ENCODE results near the gene AFF3.

Gene AFF3

DNA sequence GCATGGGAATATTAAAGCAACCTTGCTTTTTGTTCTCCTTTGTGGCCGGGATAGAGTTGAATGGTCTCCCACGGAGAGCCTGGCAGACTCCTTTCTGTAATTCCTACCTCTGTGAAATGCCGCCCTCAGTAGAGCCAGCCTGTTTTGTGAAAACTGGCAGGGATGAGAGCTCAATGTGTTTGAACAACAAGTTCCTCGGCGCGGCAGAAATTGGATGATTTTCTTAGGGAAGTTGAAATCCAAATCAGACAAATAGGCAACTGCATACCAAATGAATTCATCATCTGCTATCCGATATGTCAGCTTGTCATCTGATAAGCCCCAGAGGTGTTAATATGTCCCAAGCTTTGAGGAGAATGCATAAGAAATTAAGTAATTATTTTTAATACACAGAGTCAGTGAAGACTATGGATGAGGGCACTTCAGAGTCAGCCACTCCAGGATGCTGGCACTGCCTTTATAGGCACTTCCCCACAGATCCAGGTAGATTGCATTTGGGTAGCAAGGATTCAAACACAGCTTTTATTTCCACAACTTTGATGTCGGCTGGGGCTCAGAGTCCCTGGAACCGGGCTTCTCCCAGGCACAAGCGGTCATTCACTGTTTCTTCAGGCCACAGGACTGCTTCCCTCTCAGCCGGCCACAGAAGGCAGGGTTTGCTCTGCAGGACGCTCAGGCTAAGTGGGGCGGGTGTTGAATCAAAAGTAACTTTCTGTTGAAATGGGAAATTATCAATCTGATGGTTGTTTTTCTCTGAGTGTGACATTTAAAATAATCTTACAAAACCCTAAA lies 569.8 kb downstream of the AFF3 start:
- TF ChIP-seq FOXP2 (optimal IDR thresholded peaks at IDR 0.05; ENCODE audit: borderline replicate concordance, extremely low read depth, extremely low read length, insufficient read depth) (no peak), POLR2AphosphoS5 (IDR thresholded peaks at IDR 0.05; ENCODE audit: low read depth, low read length) (no peak), SIN3A (IDR thresholded peaks at IDR 0.05; ENCODE audit: borderline replicate concordance, insufficient read depth, low read length) (no peak), TAF1 (IDR thresholded peaks at IDR 0.05; ENCODE audit: borderline replicate concordance, insufficient read depth, low read length) (no peak)
- TF ChIP-seq, protein P1, sequence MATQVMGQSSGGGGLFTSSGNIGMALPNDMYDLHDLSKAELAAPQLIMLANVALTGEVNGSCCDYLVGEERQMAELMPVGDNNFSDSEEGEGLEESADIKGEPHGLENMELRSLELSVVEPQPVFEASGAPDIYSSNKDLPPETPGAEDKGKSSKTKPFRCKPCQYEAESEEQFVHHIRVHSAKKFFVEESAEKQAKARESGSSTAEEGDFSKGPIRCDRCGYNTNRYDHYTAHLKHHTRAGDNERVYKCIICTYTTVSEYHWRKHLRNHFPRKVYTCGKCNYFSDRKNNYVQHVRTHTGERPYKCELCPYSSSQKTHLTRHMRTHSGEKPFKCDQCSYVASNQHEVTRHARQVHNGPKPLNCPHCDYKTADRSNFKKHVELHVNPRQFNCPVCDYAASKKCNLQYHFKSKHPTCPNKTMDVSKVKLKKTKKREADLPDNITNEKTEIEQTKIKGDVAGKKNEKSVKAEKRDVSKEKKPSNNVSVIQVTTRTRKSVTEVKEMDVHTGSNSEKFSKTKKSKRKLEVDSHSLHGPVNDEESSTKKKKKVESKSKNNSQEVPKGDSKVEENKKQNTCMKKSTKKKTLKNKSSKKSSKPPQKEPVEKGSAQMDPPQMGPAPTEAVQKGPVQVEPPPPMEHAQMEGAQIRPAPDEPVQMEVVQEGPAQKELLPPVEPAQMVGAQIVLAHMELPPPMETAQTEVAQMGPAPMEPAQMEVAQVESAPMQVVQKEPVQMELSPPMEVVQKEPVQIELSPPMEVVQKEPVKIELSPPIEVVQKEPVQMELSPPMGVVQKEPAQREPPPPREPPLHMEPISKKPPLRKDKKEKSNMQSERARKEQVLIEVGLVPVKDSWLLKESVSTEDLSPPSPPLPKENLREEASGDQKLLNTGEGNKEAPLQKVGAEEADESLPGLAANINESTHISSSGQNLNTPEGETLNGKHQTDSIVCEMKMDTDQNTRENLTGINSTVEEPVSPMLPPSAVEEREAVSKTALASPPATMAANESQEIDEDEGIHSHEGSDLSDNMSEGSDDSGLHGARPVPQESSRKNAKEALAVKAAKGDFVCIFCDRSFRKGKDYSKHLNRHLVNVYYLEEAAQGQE (IDR thresholded peaks at IDR 0.05; ENCODE audit: insufficient read depth in 1 of 2, low read depth in 2 of 2, low read length in 2 of 2): no peak

DNA sequence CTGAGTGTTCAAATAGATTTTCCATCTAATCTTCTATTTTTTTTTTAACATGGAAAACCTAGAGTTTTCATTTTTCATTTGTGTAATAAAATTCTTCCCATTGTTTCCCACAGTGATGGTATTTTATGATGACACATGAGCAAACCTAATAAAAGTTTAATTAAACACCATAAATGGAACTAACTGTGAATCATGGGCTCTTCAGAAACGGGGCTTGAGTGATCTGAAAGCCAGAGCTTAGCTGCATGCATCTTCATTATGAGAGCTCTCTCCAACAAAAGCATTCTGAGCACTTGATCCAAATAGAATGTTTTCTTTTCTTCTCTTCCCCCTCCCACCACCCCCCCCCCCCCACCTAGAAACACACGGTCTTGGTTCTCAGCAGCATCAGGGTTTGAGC lies 570.4 kb downstream of the AFF3 start:
- TF ChIP-seq SIN3A (IDR thresholded peaks at IDR 0.05; ENCODE audit: borderline replicate concordance, insufficient read depth, low read length) (no peak), TAF1 (IDR thresholded peaks at IDR 0.05; ENCODE audit: borderline replicate concordance, insufficient read depth, low read length) (no peak), POLR2AphosphoS5 (IDR thresholded peaks at IDR 0.05; ENCODE audit: low read depth, low read length) (no peak), FOXP2 (optimal IDR thresholded peaks at IDR 0.05; ENCODE audit: borderline replicate concordance, extremely low read depth, extremely low read length, insufficient read depth) (no peak)
- TF ChIP-seq, protein P1 (IDR thresholded peaks at IDR 0.05; ENCODE audit: insufficient read depth in 1 of 2, low read depth in 2 of 2, low read length in 2 of 2): no peak

DNA sequence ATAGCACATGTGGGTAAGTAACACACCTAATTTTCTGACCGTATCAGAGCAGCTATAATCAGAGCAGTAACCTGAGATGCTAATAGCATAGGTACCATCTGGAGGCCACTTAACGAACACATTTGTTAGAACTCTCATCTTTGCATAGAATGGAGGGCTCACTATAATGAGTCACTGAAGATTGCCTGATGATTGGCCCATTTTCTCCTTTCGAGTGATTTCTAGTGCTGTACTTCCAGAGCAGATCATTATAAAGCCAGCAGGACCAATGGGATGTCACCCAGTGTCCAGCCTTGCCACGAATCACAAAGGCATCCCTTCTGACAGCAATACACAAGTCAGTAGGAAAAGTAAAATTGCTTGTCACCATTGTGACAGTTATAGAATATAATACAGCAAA lies 570.9 kb downstream of the AFF3 start:
- no peak for TF ChIP-seq SIN3A (IDR thresholded peaks at IDR 0.05; ENCODE audit: borderline replicate concordance, insufficient read depth, low read length)
- no peak for TF ChIP-seq POLR2AphosphoS5 (IDR thresholded peaks at IDR 0.05; ENCODE audit: low read depth, low read length)
- TF ChIP-seq TAF1 (IDR thresholded peaks at IDR 0.05; ENCODE audit: borderline replicate concordance, insufficient read depth, low read length): no peak
- TF ChIP-seq, protein P1 (IDR thresholded peaks at IDR 0.05; ENCODE audit: insufficient read depth in 1 of 2, low read depth in 2 of 2, low read length in 2 of 2): no peak
- TF ChIP-seq FOXP2 (optimal IDR thresholded peaks at IDR 0.05; ENCODE audit: borderline replicate concordance, extremely low read depth, extremely low read length, insufficient read depth): no peak

DNA sequence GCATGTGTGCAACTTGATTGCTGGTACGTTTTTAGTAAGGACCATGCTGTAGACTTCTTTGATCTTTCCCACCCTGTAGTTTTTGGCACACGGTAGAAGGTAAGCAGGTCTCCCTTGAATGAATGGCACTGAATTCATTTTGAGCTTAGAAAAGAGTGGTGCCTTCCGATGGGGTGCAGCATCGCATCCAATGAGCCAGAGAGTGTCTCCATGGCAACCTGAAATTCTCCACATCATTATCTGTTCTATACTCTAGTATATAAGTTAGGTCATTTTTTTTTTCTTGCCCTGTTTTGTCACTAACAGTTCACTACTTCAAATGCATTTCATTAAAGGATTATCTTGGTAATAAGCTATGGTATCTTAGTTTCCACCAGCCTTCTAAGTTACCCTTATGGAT lies 571.4 kb downstream of the AFF3 start:
- TF ChIP-seq FOXP2 (optimal IDR thresholded peaks at IDR 0.05; ENCODE audit: borderline replicate concordance, extremely low read depth, extremely low read length, insufficient read depth) (no peak), TAF1 (IDR thresholded peaks at IDR 0.05; ENCODE audit: borderline replicate concordance, insufficient read depth, low read length) (no peak), SIN3A (IDR thresholded peaks at IDR 0.05; ENCODE audit: borderline replicate concordance, insufficient read depth, low read length) (no peak), POLR2AphosphoS5 (IDR thresholded peaks at IDR 0.05; ENCODE audit: low read depth, low read length) (no peak)
- TF ChIP-seq, protein P1 (IDR thresholded peaks at IDR 0.05; ENCODE audit: insufficient read depth in 1 of 2, low read depth in 2 of 2, low read length in 2 of 2): no peak

Data from PFSK-1 (cell line).